BE2C (cell line): ENCODE results near the gene SCRN1.

ENCODE experiments used
- DNase-seq: peaks from one replicate; pipeline ENCODE4 v3.0.0-alpha.2; 2020
- H3K27me3 ChIP-seq: fragments of 250-450 bp; sonication (Bioruptor Pico); 2 replicates; pipeline ENCODE4 v1.5.1; 2020; ENCODE audit warnings: mild to moderate bottlenecking
- H3K36me3 ChIP-seq: fragments of 250-450 bp; sonication (Bioruptor Pico); 2 replicates; pipeline ENCODE4 v1.5.1; 2020; ENCODE audit warnings: mild to moderate bottlenecking
- H3K4me1 ChIP-seq: fragments of 250-450 bp; sonication (Bioruptor Pico); 2 replicates; pipeline ENCODE4 v1.5.1; 2020
- H3K4me3 ChIP-seq: 2 replicates; pipeline ENCODE4 v1.5.1; 2011; ENCODE audit warnings: low read depth, low read length
- H3K9me3 ChIP-seq: fragments of 250-450 bp; sonication (Bioruptor Pico); 2 replicates; pipeline ENCODE4 v1.5.1; 2020
- CTCF ChIP-seq: IDR thresholded peaks from 2 replicates; pipeline ENCODE4 v1.5.1; 2012; ENCODE audit warnings: mild to moderate bottlenecking, low read depth, low read length

Gene SCRN1

GRCh38 chr7:29940199-29940598, 49.4 kb downstream of the SCRN1 start:
- no peaks in the 10 kb centered on the region for H3K4me1 ChIP-seq
- TF ChIP-seq CTCF = no peak
- H3K27me3 ChIP-seq = no peaks in the 10 kb centered on the region
- H3K4me3 ChIP-seq = no peak overlapping the region
- H3K9me3 ChIP-seq = no peaks in the 10 kb centered on the region
- no peak for DNase-seq
- peaks cover 83% of the 10 kb centered on the region for H3K36me3 ChIP-seq

DNA sequence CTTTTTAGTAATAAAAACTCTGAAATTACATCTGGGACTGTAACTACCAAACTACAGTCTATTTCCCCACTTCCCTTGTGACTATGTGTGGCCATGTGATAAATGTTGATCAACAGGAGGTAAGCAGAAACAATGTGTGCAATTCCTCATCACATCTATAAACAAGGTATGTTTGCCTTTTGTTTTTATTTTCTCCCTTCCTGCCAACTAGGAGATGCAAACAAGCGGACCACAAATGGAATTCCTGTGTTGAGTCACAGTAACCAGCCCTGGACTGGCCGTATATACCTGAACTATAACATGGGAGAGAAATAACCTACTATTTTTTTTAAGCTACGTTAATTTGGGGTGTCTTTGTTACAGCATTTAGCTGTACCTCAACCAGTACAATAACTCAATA, 52.5 kb downstream of the SCRN1 start:
- peaks cover 82% of the 10 kb centered on the region for H3K36me3 ChIP-seq
- TF ChIP-seq CTCF = no peak
- H3K9me3 ChIP-seq = no peaks in the 10 kb centered on the region
- no peaks in the 10 kb centered on the region for H3K27me3 ChIP-seq
- DNase-seq = no peak
- H3K4me3 ChIP-seq = no peak overlapping the region
- H3K4me1 ChIP-seq = no peaks in the 10 kb centered on the region

DNA sequence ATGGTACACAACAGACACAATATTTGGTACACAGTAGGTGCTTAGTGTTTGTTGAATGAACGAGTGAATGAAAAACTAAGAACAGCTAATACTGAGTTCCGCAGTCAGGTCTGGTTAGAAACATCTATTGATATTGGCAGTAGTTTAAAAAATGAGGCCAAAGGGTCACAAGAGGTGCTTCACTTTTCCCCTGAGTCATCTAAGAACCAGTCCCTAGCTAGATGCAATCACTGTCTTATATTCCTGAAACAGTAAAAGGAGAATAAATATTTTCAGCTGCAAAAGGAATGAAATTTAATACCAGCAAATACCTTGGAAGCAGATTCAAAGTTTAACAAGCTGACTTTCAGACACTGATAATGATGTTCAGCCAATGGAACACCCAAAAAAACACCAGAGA, 54.5 kb downstream of the SCRN1 start:
- no peaks in the 10 kb centered on the region for H3K9me3 ChIP-seq
- H3K4me1 ChIP-seq = no peaks in the 10 kb centered on the region
- no peak overlapping the region for H3K4me3 ChIP-seq
- TF ChIP-seq CTCF = no peak
- DNase-seq = no peak
- H3K36me3 ChIP-seq = peaks cover 82% of the 10 kb centered on the region
- no peaks in the 10 kb centered on the region for H3K27me3 ChIP-seq

DNA sequence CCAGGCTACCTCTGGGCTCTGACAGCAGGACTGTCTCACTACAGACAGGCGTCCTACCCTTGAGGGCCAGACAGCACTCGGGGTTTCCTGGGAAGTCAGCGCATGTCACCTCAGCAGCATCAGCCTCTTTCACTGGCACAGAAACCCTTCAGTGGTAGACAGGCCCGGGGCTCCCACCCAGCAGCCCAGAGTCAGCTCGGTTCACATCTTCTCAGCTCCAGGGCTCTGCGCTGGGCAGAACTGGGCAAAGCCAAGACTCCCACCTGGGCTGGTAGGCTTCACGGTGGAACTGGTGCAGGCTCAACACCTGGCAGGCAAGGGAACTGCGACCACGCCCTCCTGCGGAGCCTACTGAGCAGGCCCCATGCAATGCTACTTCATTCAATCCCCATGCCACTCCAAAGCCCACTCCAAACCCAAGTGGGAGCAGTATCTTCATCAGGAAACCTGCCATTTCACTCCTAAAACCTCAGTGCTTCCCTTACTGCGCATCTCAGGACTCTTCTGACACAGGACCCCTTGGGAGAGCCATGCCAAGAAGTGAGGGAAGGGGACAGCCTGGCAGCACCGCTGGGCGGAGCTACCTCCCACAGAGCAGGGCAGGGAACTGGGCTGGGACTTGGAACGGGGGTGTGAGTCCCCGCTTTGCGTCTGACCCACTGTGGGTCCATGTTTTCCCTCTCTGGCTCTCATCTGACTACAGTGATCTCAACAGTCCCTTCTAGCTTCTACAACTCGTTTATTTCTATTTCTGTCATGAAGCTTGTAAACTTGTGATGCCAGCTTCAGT, 60.4 kb downstream of the SCRN1 start:
- TF ChIP-seq CTCF = no peak
- peaks cover 37% of the 10 kb centered on the region for H3K36me3 ChIP-seq
- no peak for DNase-seq
- no peaks in the 10 kb centered on the region for H3K27me3 ChIP-seq
- no peak overlapping the region for H3K4me3 ChIP-seq
- H3K4me1 ChIP-seq = no peaks in the 10 kb centered on the region
- no peaks in the 10 kb centered on the region for H3K9me3 ChIP-seq

DNA sequence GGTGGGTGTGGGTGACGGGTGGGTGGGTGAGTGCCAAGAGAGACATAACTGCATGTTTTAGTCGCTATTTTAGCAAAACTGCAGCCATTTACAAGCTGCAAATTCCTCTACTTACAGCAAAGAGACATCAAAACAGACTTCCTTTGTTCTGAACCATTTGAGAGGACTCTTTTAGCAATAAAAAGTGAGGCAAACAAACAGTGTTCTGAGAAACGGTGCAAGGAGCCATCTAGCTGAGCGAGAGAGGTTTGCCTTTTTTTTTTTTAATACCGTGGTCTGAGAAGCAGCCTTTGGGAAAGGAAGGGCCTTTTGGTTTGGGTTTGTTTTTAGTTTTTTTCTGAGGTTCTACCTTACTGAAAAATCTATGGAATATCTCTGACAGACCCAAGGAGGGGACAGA, 62.9 kb downstream of the SCRN1 start:
- Histone ChIP-seq H3K9me3 (no peaks in the 10 kb centered on the region), H3K27me3 (no peaks in the 10 kb centered on the region), H3K4me1 (no peaks in the 10 kb centered on the region), H3K36me3 (peaks cover 31% of the 10 kb centered on the region), H3K4me3 (no peak overlapping the region)
- no peak for DNase-seq
- TF ChIP-seq CTCF = no peak

- Histone ChIP-seq H3K27me3 (no peaks in the 10 kb centered on the region), H3K4me3 (no peak overlapping the region), H3K9me3 (no peaks in the 10 kb centered on the region), H3K4me1 (no peaks in the 10 kb centered on the region), H3K36me3 (peaks cover 29% of the 10 kb centered on the region)
- TF ChIP-seq CTCF = no peak
- DNase-seq = no peak
These were observed 63.4 kb downstream of the SCRN1 start for GRCh38 chr7:29926216-29926615.
